ENCODE measurements around the gene TANGO2. TPM values are rescaled to one million over a fixed set of nuclear protein-coding genes. Genes with fewer than 3 reads are reported as not detected.
A peak's percentile ranks its signal among the peaks of the same experiment; 100 is the strongest.

Gene TANGO2
- total RNA-seq, 1 donor from 2014 or later = 20.9 TPM

- no peak for TF ChIP-seq CTCF (IDR thresholded peaks at IDR 0.05; ENCODE audit: insufficient read depth, low read length, poor library complexity, severe bottlenecking)
- peak within 1 kb of the TSS; percentile 84 for H3K4me3 ChIP-seq (ENCODE audit: low read depth, low read length)
- H3K36me3 ChIP-seq (ENCODE audit: control insufficient read depth, insufficient read depth, low read length) = peaks cover 6% of the 10 kb centered on the region
- DNase-seq (ENCODE audit: low read depth) = no peak
- no peaks in the 10 kb centered on the region for H3K27me3 ChIP-seq (ENCODE audit: control insufficient read depth, insufficient read depth, low read length)
These were observed 94.9 kb downstream of the TANGO2 start, which contains the start of gene RANBP1 for GRCh38 chr22:20115691-20116375. Gene RANBP1, plus strand, starts transcription at chr22:20116104. Its CDS starts 81 bp downstream, at chr22:20116185.

- Histone ChIP-seq H3K27me3 (ENCODE audit: control insufficient read depth, insufficient read depth, low read length) (no peaks in the 10 kb centered on the region), H3K36me3 (ENCODE audit: control insufficient read depth, insufficient read depth, low read length) (peaks cover 6% of the 10 kb centered on the region), H3K4me3 (ENCODE audit: low read depth, low read length) (peak overlapping the region; percentile 84)
- no peak for TF ChIP-seq CTCF (IDR thresholded peaks at IDR 0.05; ENCODE audit: insufficient read depth, low read length, poor library complexity, severe bottlenecking)
- no peak for DNase-seq (ENCODE audit: low read depth)
These were observed 95.6 kb downstream of the TANGO2 start for GRCh38 chr22:20116376-20116950.

Other genes starting within 250 kb of the TANGO2 start
- 7.0 and 9.0 TPM in 2 replicates for gene GNB1L, start 166.2 kb upstream of the TANGO2 start, total RNA-seq
- gene RTL10, start 166.2 kb upstream of the TANGO2 start, total RNA-seq = 10.9 and 12.6 TPM in 2 replicates
- 371 and 403 TPM in 2 replicates for gene COMT, start 79.3 kb upstream of the TANGO2 start, total RNA-seq
- gene TXNRD2, start 79.3 kb upstream of the TANGO2 start, total RNA-seq = 30.0 and 50.4 TPM in 2 replicates
- gene ARVCF, start 4.3 kb upstream of the TANGO2 start, total RNA-seq = 74.5 and 107 TPM in 2 replicates
- 34.0 and 35.7 TPM in 2 replicates for gene DGCR8, start 59.1 kb downstream of the TANGO2 start, total RNA-seq
- gene RANBP1, start 95.0 kb downstream of the TANGO2 start, total RNA-seq = 357 and 360 TPM in 2 replicates
- gene TRMT2A, start 96.1 kb downstream of the TANGO2 start, total RNA-seq = 44.5 and 56.3 TPM in 2 replicates
- 23.8 and 26.9 TPM in 2 replicates for gene ZDHHC8, start 110.7 kb downstream of the TANGO2 start, total RNA-seq
- 0.55 and 1.8 TPM in 2 replicates for gene CCDC188, start 129.9 kb downstream of the TANGO2 start, total RNA-seq
- gene RTN4R, start 247.2 kb downstream of the TANGO2 start, total RNA-seq = 18.2 and 22.9 TPM in 2 replicates